ENCODE data around the gene UNC5B.

GRCh38 chr10:71271662-71272055 is 59.3 kb downstream of the UNC5B start:
- TF ChIP-seq POLR2A (IDR thresholded peaks at IDR 0.05) (no peak), CTCF (IDR thresholded peaks at IDR 0.05) (no peak)

Measured in thyroid gland (tissue), 4 donors.